Left renal pelvis (tissue), 4 donors: ENCODE data around the gene HERC4. TPM values are rescaled to one million over a fixed set of nuclear protein-coding genes. Genes with fewer than 3 reads are reported as not detected.

Experiments
- DNase-seq, 4 donors: peaks; one replicate each; pipeline ENCODE4 v3.0.0-alpha.2; 2013; ENCODE audit warnings: low read depth in 4 of 4, low spot score in 3 of 4
- polyA plus RNA-seq, 4 donors: library from polyadenylated mRNA; unstranded; fragments of 120-200 nt; gene quantifications; one replicate each; pipeline ENCODE4 v1.2.1, GENCODE V29; 2013; ENCODE audit not compliant: insufficient read length in 4 of 4

The HERC4 gene
- 10 to 100 TPM; 37.6 to 56.7 (median 50.8) TPM for polyA plus RNA-seq

GRCh38 chr10:68074775-68075549, at the start of gene HERC4:
Gene HERC4, minus strand, starts transcription at chr10:68075283. Its CDS starts 2,175 bp downstream, at chr10:68073108.
- peak; percentile 81 to 88 (median 83) for DNase-seq

GRCh38 chr10:68124718-68125117, 49.6 kb upstream of the HERC4 start:
- no peak for DNase-seq

- no peak for DNase-seq
Observed at GRCh38 chr10:68121852-68122251, 46.8 kb upstream of the HERC4 start.

- no peak for DNase-seq
Observed at GRCh38 chr10:68121020-68121743, 46.1 kb upstream of the HERC4 start.

GRCh38 chr10:68118657-68119056, 43.6 kb upstream of the HERC4 start:
- no peak for DNase-seq

- DNase-seq = no peak
Observed at GRCh38 chr10:68112837-68113236, 37.8 kb upstream of the HERC4 start.

GRCh38 chr10:68111584-68111983, 36.5 kb upstream of the HERC4 start:
- no peak for DNase-seq

GRCh38 chr10:68110027-68110426, 34.9 kb upstream of the HERC4 start:
- DNase-seq = no peak

GRCh38 chr10:68109331-68109730, 34.2 kb upstream of the HERC4 start, which contains the start of gene MYPN:
Gene MYPN, plus strand, starts transcription at chr10:68109488. Its CDS starts 11,951 bp downstream, at chr10:68121439.
- DNase-seq = no peak

GRCh38 chr10:68108653-68109052, 33.6 kb upstream of the HERC4 start:
- DNase-seq = no peak

- DNase-seq = no peak
Observed at GRCh38 chr10:68108051-68108450, 33.0 kb upstream of the HERC4 start.

- DNase-seq = no peak
Observed at GRCh38 chr10:68107651-68108050, 32.6 kb upstream of the HERC4 start.

GRCh38 chr10:68106656-68107055, 31.6 kb upstream of the HERC4 start:
- DNase-seq = no peak

GRCh38 chr10:68105820-68106219, 30.7 kb upstream of the HERC4 start:
- no peak for DNase-seq

- no peak for DNase-seq
Observed at GRCh38 chr10:68103901-68104300, 28.8 kb upstream of the HERC4 start.

- DNase-seq = no peak
Observed at GRCh38 chr10:68103261-68103878, 28.3 kb upstream of the HERC4 start.

GRCh38 chr10:68101066-68101465, 26.0 kb upstream of the HERC4 start:
- DNase-seq = no peak

- DNase-seq = no peak
Observed at GRCh38 chr10:68099736-68100135, 24.7 kb upstream of the HERC4 start.

GRCh38 chr10:68096913-68097516, 21.9 kb upstream of the HERC4 start:
- no peak for DNase-seq

GRCh38 chr10:68095153-68095552, 20.1 kb upstream of the HERC4 start:
- DNase-seq = no peak

- no peak for DNase-seq
Observed at GRCh38 chr10:68092512-68092911, 17.4 kb upstream of the HERC4 start.
